Thyroid gland (tissue), 4 donors: Measurements from ENCODE around the gene ANK3.

ENCODE experiments used
- CTCF ChIP-seq, 6 experiments: fragments of 200-600 bp in 3 of 6; fragments of 450-650 bp in 3 of 6; sonication (generic) in 3 of 6; IDR thresholded peaks; one replicate each; pipeline ENCODE4 v1.5.1; 2016 to 2019; ENCODE audit warnings: antibody characterized with exemption in 6 of 6, mild to moderate bottlenecking in 2 of 6, inconsistent platforms in 1 of 6, moderate library complexity in 1 of 6
- POLR2A ChIP-seq, 2 donors: fragments of 450-650 bp; IDR thresholded peaks; one replicate each; pipeline ENCODE4 v1.6.1; 2017; ENCODE audit warnings: antibody characterized with exemption in 2 of 2, mild to moderate bottlenecking in 2 of 2, moderate library complexity in 1 of 2

- TF ChIP-seq POLR2A (IDR thresholded peaks at IDR 0.05) (no peak), CTCF (IDR thresholded peaks at IDR 0.05) (no peak)
These were observed 296.4 kb downstream of the ANK3 start for GRCh38 chr10:60093317-60093716.
